ENCODE data around the gene GPR148.

The GPR148 gene

GRCh38 chr2:130735200-130735599 lies 6.3 kb downstream of the GPR148 start:
- no peak for DNase-seq
- Histone ChIP-seq H3K27me3 (peaks cover 0 to 11% of the 10 kb centered on the region in 2 donors), H3K27ac (no peak overlapping the region), H3K4me3 (no peak overlapping the region), H3K4me1 (no peaks in the 10 kb centered on the region), H3K36me3 (no peaks in the 10 kb centered on the region), H3K9me3 (no peaks in the 10 kb centered on the region)
- intact Hi-C loops (cut with DNase I; ENCODE audit: low total_unique reads): no loop called here
- no peak for TF ChIP-seq CTCF (IDR thresholded peaks at IDR 0.05)

- no peaks in the 10 kb centered on the region for H3K4me1 ChIP-seq
- no peaks in the 10 kb centered on the region for H3K9me3 ChIP-seq
- H3K27me3 ChIP-seq: peaks cover 0 to 17% of the 10 kb centered on the region in 2 donors
- intact Hi-C loops (cut with DNase I; ENCODE audit: low total_unique reads): no loop called here
- DNase-seq: no peak
- H3K36me3 ChIP-seq: no peaks in the 10 kb centered on the region
- no peak overlapping the region for H3K4me3 ChIP-seq
- H3K27ac ChIP-seq: no peak overlapping the region
- no peak for TF ChIP-seq CTCF (IDR thresholded peaks at IDR 0.05)
These were observed 7.6 kb downstream of the GPR148 start for GRCh38 chr2:130736487-130736886.

- H3K9me3 ChIP-seq: no peaks in the 10 kb centered on the region
- no peak for TF ChIP-seq CTCF (IDR thresholded peaks at IDR 0.05)
- no peak for DNase-seq
These were observed 8.7 kb downstream of the GPR148 start for GRCh38 chr2:130737592-130737991.

GRCh38 chr2:130740671-130741070 lies 11.8 kb downstream of the GPR148 start:
- no peak for TF ChIP-seq CTCF (IDR thresholded peaks at IDR 0.05)
- H3K27me3 ChIP-seq: peaks cover 0 to 31% of the 10 kb centered on the region in 2 donors
- intact Hi-C loops (cut with DNase I; ENCODE audit: low total_unique reads): no loop called here
- no peaks in the 10 kb centered on the region for H3K36me3 ChIP-seq
- no peaks in the 10 kb centered on the region for H3K9me3 ChIP-seq
- no peak overlapping the region for H3K4me3 ChIP-seq
- no peaks in the 10 kb centered on the region for H3K4me1 ChIP-seq
- no peak overlapping the region for H3K27ac ChIP-seq
- DNase-seq: no peak

More at GRCh38 chr2:130737592-130737991, 8.7 kb downstream of the GPR148 start:
- no peak overlapping the region for H3K4me3 ChIP-seq
- no peaks in the 10 kb centered on the region for H3K4me1 ChIP-seq
- peaks cover 0 to 17% of the 10 kb centered on the region in 2 donors for H3K27me3 ChIP-seq
- intact Hi-C loops (cut with DNase I; ENCODE audit: low total_unique reads): no loop called here
- no peaks in the 10 kb centered on the region for H3K36me3 ChIP-seq
- no peak overlapping the region for H3K27ac ChIP-seq

GRCh38 chr2:130743278-130743677 lies 14.4 kb downstream of the GPR148 start:
- no peak overlapping the region for H3K27ac ChIP-seq
- no peaks in the 10 kb centered on the region for H3K36me3 ChIP-seq
- intact Hi-C loops (cut with DNase I; ENCODE audit: low total_unique reads): no loop called here
- H3K4me1 ChIP-seq: no peaks in the 10 kb centered on the region
- no peak for DNase-seq
- no peak for TF ChIP-seq CTCF (IDR thresholded peaks at IDR 0.05)
- peaks cover 0 to 24% of the 10 kb centered on the region in 2 donors for H3K27me3 ChIP-seq
- no peaks in the 10 kb centered on the region for H3K9me3 ChIP-seq
- no peak overlapping the region for H3K4me3 ChIP-seq

Data from tibial artery (tissue), 4 donors.